Lung (tissue), 12 donors: ENCODE results near the gene PLXNA3. TPM values are rescaled to one million over a fixed set of nuclear protein-coding genes. Genes with fewer than 3 reads are reported as not detected.

Experiments
- ATAC-seq: fragments of 200-7000 bp; cut with Tn5 transposase; one replicate; pipeline ENCODE4 v1.9.1; 2020; ENCODE audit warnings: moderate number of reproducible peaks; ENCODE audit not compliant: insufficient read depth, low FRiP score
- DNase-seq, 3 donors: peaks; one replicate each; pipeline ENCODE4 v3.0.0-alpha.2; 2013 to 2017
- H3K27ac ChIP-seq, 2 donors: one replicate each; pipeline ENCODE4 v1.5.1; 2013; ENCODE audit warnings: mild to moderate bottlenecking in 2 of 2, moderate library complexity in 2 of 2, control low read depth in 1 of 2, inconsistent platforms in 1 of 2, low read depth in 1 of 2, low read length in 1 of 2
- H3K27me3 ChIP-seq, 3 donors: one replicate each; pipeline ENCODE4 v1.5.1; 2013; ENCODE audit warnings: low read length in 2 of 3; ENCODE audit not compliant: control insufficient read depth in 3 of 3, insufficient read depth in 3 of 3
- H3K36me3 ChIP-seq, 4 donors: one replicate each; pipeline ENCODE4 v1.5.1; 2013; ENCODE audit warnings: low read length in 4 of 4, mild to moderate bottlenecking in 1 of 4, moderate library complexity in 1 of 4; ENCODE audit not compliant: control insufficient read depth in 4 of 4, insufficient read depth in 4 of 4
- H3K4me1 ChIP-seq, 5 donors: one replicate each; pipeline ENCODE4 v1.5.1; 2013; ENCODE audit warnings: low read length in 5 of 5, mild to moderate bottlenecking in 2 of 5, moderate library complexity in 1 of 5; ENCODE audit not compliant: control insufficient read depth in 5 of 5, insufficient read depth in 5 of 5
- H3K4me3 ChIP-seq: one replicate; pipeline ENCODE4 v1.5.1; 2013; ENCODE audit warnings: mild to moderate bottlenecking, control low read depth, moderate library complexity
- H3K9ac ChIP-seq, 2 donors: one replicate each; pipeline ENCODE4 v1.5.1; 2013; ENCODE audit warnings: low read length in 2 of 2, control low read depth in 1 of 2; ENCODE audit not compliant: insufficient read depth in 1 of 2
- H3K9me3 ChIP-seq, 4 donors: one replicate each; pipeline ENCODE4 v1.5.1; 2013; ENCODE audit warnings: low read length in 3 of 4, mild to moderate bottlenecking in 1 of 4, moderate library complexity in 1 of 4; ENCODE audit not compliant: control insufficient read depth in 4 of 4, insufficient read depth in 3 of 4
- CTCF ChIP-seq: IDR thresholded peaks from 2 replicates; pipeline ENCODE4 v1.5.1; 2012; ENCODE audit warnings: mild to moderate bottlenecking; ENCODE audit errors: control extremely low read depth, extremely low read depth
- WGBS, 2 donors: extraction: QIAGEN DNeasy Blood & Tissue Kit; methylation state at CpG; one replicate each; pipeline ENCODE4 v1.1.7; 2013; 5-methylcytosine and 5-hydroxymethylcytosine counted together
- polyA plus RNA-seq, 2 donors: library from polyadenylated mRNA; stranded (reverse); fragments of 200-250 nt; gene quantifications; one replicate each; pipeline ENCODE4 v1.2.1, GENCODE V29; 2013
- total RNA-seq, 2 donors: library from RNA; depleted of rRNA in 1 of 2; stranded (reverse); fragments of >200 nt in 1 of 2; gene quantifications; one replicate each; pipeline ENCODE4 v1.2.1, GENCODE V29; 2014 to 2021
- donor health status: control.
- donor health status: control.
- donor health status: Bipolar disorder and iron deficiency.
- donor health status: healthy.
- donor health status: DM: yes; HTN: yes; CAD: no.

Gene PLXNA3
- total and polyA plus RNA-seq, 4 donors: 10.2 to 61.1 (median 16.7) TPM

GRCh38 chrX:154459832-154460231 lies 1.8 kb downstream of the PLXNA3 start:
- no peak for ATAC-seq
- H3K36me3 ChIP-seq: peaks cover 0 to 8% (median 2%) of the 10 kb centered on the region in 4 donors
- no peak for TF ChIP-seq CTCF
- no peak overlapping the region for H3K9ac ChIP-seq
- 65 to 76% methylated on average over 9 to 14 of the region's 14 CpGs for WGBS, 2 donors
- no peaks in the 10 kb centered on the region for H3K9me3 ChIP-seq
- peaks cover 0 to 10% (median 0%) of the 10 kb centered on the region in 5 donors for H3K4me1 ChIP-seq
- no peak overlapping the region for H3K4me3 ChIP-seq
- H3K27ac ChIP-seq: no peak overlapping the region
- DNase-seq: no peak
- no peaks in the 10 kb centered on the region for H3K27me3 ChIP-seq

GRCh38 chrX:154460326-154460725 lies 2.2 kb downstream of the PLXNA3 start:
- Histone ChIP-seq H3K4me1 (peaks cover 0 to 10% (median 0%) of the 10 kb centered on the region in 5 donors), H3K9me3 (no peaks in the 10 kb centered on the region), H3K27me3 (no peaks in the 10 kb centered on the region), H3K9ac (no peak overlapping the region), H3K36me3 (peaks cover 0 to 8% (median 3%) of the 10 kb centered on the region in 4 donors), H3K27ac (no peak overlapping the region), H3K4me3 (no peak overlapping the region)
- no peak for TF ChIP-seq CTCF
- DNase-seq (no peak), ATAC-seq (no peak)
- WGBS, 2 donors: 90 to 91% methylated on average over 25 to 26 of the region's 26 CpGs

GRCh38 chrX:154462396-154462795 lies 4.3 kb downstream of the PLXNA3 start:
- 86 to 88% methylated on average over 1 to 8 of the region's 8 CpGs for WGBS, 2 donors
- H3K4me1 ChIP-seq: peaks cover 0 to 10% (median 0%) of the 10 kb centered on the region in 5 donors
- H3K27me3 ChIP-seq: no peaks in the 10 kb centered on the region
- DNase-seq (no peak), ATAC-seq (no peak)
- H3K27ac ChIP-seq: no peak overlapping the region
- no peaks in the 10 kb centered on the region for H3K9me3 ChIP-seq
- TF ChIP-seq CTCF: no peak
- H3K9ac ChIP-seq: no peak overlapping the region
- peaks cover 2 to 12% (median 6%) of the 10 kb centered on the region in 4 donors for H3K36me3 ChIP-seq
- no peak overlapping the region for H3K4me3 ChIP-seq
